ENCODE measurements around the gene KDM7A. TPM values are rescaled to one million over a fixed set of nuclear protein-coding genes. Genes with fewer than 3 reads are reported as not detected.

The KDM7A gene
- total and polyA plus RNA-seq, 9 donors, result 3.8 to 13.2 (median 6.8) TPM

DNA sequence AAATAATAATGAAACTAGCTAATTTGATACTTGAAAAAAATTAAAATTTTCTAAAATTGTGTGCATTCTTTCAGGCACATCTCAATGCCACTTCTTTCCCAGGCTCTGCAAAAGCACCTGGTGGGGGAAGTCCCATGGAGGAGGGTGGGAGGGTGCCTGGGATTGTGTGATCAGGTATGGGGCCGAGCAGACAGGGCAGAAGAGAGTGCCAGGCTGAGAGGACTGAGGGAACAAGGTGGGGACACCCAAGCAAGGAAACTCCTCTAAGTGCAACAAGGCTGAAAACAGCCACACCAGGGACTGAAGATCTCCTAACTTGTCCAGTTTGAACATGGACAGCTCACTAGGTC lies 127.8 kb downstream of the KDM7A start:
- Histone ChIP-seq H3K4me3 (no peak overlapping the region), H3K36me3 (no peaks in the 10 kb centered on the region), H3K27me3 (no peaks in the 10 kb centered on the region), H3K4me1 (ENCODE audit: insufficient read depth) (peaks cover 3% of the 10 kb centered on the region), H3K27ac (no peak overlapping the region), H3K9me3 (no peaks in the 10 kb centered on the region)
- TF ChIP-seq POLR2A (IDR thresholded peaks at IDR 0.05) (no peak), EP300 (IDR thresholded peaks at IDR 0.05) (no peak)
- TF ChIP-seq, protein P1, sequence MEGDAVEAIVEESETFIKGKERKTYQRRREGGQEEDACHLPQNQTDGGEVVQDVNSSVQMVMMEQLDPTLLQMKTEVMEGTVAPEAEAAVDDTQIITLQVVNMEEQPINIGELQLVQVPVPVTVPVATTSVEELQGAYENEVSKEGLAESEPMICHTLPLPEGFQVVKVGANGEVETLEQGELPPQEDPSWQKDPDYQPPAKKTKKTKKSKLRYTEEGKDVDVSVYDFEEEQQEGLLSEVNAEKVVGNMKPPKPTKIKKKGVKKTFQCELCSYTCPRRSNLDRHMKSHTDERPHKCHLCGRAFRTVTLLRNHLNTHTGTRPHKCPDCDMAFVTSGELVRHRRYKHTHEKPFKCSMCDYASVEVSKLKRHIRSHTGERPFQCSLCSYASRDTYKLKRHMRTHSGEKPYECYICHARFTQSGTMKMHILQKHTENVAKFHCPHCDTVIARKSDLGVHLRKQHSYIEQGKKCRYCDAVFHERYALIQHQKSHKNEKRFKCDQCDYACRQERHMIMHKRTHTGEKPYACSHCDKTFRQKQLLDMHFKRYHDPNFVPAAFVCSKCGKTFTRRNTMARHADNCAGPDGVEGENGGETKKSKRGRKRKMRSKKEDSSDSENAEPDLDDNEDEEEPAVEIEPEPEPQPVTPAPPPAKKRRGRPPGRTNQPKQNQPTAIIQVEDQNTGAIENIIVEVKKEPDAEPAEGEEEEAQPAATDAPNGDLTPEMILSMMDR (IDR thresholded peaks at IDR 0.05), result no peak
- intact Hi-C loops (cut with DNase I), result no loop called here
- 74 to 86% (median 76%) methylated on average over 1 of the region's 1 CpG for WGBS, 3 donors
- no peak for DNase-seq

DNA sequence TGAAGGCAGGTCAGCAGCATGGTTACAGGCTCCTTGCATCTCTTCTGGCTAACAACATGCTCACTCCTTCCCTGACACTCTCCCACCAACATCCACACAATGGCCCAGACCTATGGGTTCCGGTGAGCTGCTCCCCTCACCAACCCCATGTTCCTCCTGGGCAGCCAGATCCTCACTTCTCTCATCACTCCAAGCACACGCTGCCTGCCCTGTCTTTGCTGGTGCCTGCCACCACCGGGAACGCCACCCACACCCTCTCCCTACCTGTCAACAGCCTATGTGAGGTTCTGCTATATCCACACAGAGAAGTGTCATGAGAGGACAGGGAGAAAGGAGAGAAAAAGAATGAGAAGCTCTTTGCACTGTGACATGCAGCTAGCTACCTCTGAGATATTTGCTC lies 128.6 kb downstream of the KDM7A start:
- no peaks in the 10 kb centered on the region for H3K9me3 ChIP-seq
- intact Hi-C loops (cut with DNase I), result no loop called here
- H3K27ac ChIP-seq, result no peak overlapping the region
- peaks cover 3% of the 10 kb centered on the region for H3K4me1 ChIP-seq (ENCODE audit: insufficient read depth)
- TF ChIP-seq, protein P1 (IDR thresholded peaks at IDR 0.05), result no peak
- TF ChIP-seq EP300 (IDR thresholded peaks at IDR 0.05), result no peak
- TF ChIP-seq POLR2A (IDR thresholded peaks at IDR 0.05), result no peak
- 94 to 100% (median 95%) methylated on average over 4 of the region's 4 CpGs for whole genome bisulfite sequencing, 3 donors
- H3K36me3 ChIP-seq, result no peaks in the 10 kb centered on the region
- H3K27me3 ChIP-seq, result no peaks in the 10 kb centered on the region
- DNase-seq, result no peak
- no peak overlapping the region for H3K4me3 ChIP-seq

DNA sequence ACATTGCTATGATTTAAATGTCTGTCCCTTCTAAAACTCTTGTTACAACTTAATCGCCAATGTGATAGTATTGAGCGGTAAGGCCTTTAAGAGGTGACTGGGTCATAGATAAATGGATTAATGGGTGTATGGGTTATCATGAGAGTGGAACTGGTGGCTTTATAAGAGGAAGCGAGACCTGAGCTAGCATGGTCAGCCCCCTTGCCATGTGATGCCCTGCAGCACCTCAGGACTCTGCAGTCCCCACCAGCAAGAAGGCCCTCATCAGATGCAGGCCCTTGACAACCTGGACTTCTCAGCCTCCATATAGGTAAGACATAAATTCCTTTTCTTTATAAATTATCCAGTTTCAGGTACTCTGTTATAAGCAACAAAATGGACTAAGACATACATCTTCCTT lies 129.6 kb downstream of the KDM7A start:
- Histone ChIP-seq H3K27me3 (no peaks in the 10 kb centered on the region), H3K4me3 (no peak overlapping the region), H3K9me3 (no peaks in the 10 kb centered on the region), H3K36me3 (no peaks in the 10 kb centered on the region), H3K4me1 (ENCODE audit: insufficient read depth) (peaks cover 3% of the 10 kb centered on the region), H3K27ac (no peak overlapping the region)
- TF ChIP-seq POLR2A (IDR thresholded peaks at IDR 0.05) (no peak), EP300 (IDR thresholded peaks at IDR 0.05) (no peak)
- TF ChIP-seq, protein P1 (IDR thresholded peaks at IDR 0.05), result no peak
- WGBS, 3 donors, result 99 to 100% (median 100%) methylated on average over 3 of the region's 3 CpGs
- intact Hi-C loops (cut with DNase I), result no loop called here
- DNase-seq, result no peak

DNA sequence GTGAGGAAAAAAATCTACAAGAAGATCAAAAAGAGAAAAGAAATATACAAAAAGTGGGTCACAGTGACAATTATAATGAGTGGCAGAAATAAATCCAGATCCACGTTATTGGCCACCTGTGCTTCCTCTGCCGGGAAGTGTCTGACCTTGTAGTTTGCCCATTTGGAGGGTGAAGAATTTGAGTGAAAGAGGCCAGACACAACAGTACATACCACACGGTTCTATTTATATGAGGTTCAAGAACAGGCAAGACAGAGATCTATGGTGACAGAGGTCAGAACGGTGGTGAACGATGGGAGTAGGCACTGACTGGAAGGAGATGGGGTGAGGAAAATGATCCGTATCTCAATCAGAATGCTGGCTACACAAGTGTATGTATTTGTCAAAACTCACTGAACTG lies 131.1 kb downstream of the KDM7A start:
- no peak overlapping the region for H3K4me3 ChIP-seq
- H3K9me3 ChIP-seq, result no peaks in the 10 kb centered on the region
- no peaks in the 10 kb centered on the region for H3K36me3 ChIP-seq
- intact Hi-C loops (cut with DNase I), result loop anchor here in 1 of 4 donors (1.0 kb wide), 1 partner anchor 27 kb away; no protein-coding TSS in a partner anchor
- H3K27me3 ChIP-seq, result no peaks in the 10 kb centered on the region
- WGBS, 3 donors, result 19 to 48% (median 22%) methylated on average over 6 of the region's 6 CpGs
- TF ChIP-seq POLR2A (IDR thresholded peaks at IDR 0.05) (no peak), EP300 (IDR thresholded peaks at IDR 0.05) (no peak)
- TF ChIP-seq, protein P1 (IDR thresholded peaks at IDR 0.05), result no peak
- no peak overlapping the region for H3K27ac ChIP-seq
- no peak for DNase-seq
- H3K4me1 ChIP-seq (ENCODE audit: insufficient read depth), result peaks cover 3% of the 10 kb centered on the region

DNA sequence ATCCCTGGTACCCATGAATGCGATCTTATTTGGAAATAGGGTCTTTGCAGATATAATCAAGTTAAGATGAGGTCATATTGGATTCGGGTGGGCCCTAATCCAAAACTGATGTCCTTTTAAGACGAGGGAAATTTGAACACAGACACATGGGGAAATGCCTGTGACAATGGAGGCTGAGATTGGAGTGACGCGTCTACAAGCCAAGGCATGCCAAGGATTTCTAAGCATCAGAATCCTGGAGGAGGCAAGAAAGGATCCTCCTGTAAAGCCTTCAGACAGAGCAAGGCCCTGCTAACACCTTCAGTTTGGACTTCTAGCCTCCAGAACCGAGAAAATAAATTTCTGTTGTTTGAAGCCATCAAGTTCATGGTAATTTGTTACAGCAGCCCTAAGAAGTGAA lies 132.5 kb downstream of the KDM7A start:
- intact Hi-C loops (cut with DNase I), result no loop called here
- H3K9me3 ChIP-seq, result no peaks in the 10 kb centered on the region
- no peaks in the 10 kb centered on the region for H3K36me3 ChIP-seq
- no peaks in the 10 kb centered on the region for H3K27me3 ChIP-seq
- no peak for TF ChIP-seq EP300 (IDR thresholded peaks at IDR 0.05)
- TF ChIP-seq POLR2A (IDR thresholded peaks at IDR 0.05), result no peak
- TF ChIP-seq, protein P1 (IDR thresholded peaks at IDR 0.05), result no peak
- no peak for DNase-seq
- H3K27ac ChIP-seq, result no peak overlapping the region
- H3K4me1 ChIP-seq (ENCODE audit: insufficient read depth), result no peaks in the 10 kb centered on the region
- H3K4me3 ChIP-seq, result no peak overlapping the region
- WGBS, 3 donors, result 92 to 97% (median 96%) methylated on average over 6 of the region's 6 CpGs

Measured in ovary (tissue), 9 donors.